HG02571 (cell line): Measurements from ENCODE around the gene CHST14.

Experiments used
- ATAC-seq: cut with Tn5 transposase; IDR thresholded peaks from one replicate; pipeline ENCODE4 v1.9.1; 2021; ENCODE audit warnings: mild to moderate bottlenecking, moderate library complexity; ENCODE audit not compliant: unreplicated experiment

CHST14 gene

GRCh38 chr15:40487816-40488682, 17.3 kb downstream of the CHST14 start:
- ATAC-seq: no peak

GRCh38 chr15:40489274-40490175, 18.7 kb downstream of the CHST14 start:
- ATAC-seq: no peak

DNA sequence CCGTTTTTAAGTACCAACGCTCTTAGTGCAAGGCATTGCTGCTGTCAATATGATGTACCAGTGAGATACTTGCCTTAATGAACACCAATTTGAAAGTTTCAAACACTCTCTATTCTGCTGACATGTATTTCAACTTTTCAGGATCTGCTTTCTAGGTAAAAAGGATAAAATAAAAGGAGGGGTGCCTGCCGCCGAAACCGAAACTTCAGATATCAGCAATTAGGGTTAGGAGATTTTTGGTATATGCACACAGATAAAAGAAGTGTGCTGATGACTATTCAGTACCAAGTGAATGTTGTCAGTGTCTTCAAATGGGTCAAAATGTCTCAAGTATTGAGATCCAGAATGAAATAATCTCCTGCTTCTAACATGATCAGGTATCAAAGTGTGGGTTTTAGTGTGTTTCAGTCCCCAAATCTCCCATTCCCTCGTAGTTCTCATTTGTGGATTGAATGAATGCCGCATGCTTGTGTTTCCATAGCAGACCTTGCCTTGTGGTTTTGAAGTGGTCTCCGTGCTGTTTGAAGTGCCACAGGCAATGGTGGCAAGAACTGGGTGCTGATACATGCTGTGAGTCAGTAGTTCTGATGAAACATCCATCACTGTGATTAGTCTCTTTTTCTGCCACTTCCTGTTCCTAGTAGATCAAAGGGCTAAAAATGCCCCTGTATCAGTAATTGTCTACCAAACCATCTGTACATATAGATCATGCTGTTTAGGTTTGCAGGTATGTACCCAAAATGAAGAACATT, 22.5 kb downstream of the CHST14 start:
- ATAC-seq: no peak

GRCh38 chr15:40495516-40495915, 24.7 kb downstream of the CHST14 start:
- ATAC-seq: no peak

DNA sequence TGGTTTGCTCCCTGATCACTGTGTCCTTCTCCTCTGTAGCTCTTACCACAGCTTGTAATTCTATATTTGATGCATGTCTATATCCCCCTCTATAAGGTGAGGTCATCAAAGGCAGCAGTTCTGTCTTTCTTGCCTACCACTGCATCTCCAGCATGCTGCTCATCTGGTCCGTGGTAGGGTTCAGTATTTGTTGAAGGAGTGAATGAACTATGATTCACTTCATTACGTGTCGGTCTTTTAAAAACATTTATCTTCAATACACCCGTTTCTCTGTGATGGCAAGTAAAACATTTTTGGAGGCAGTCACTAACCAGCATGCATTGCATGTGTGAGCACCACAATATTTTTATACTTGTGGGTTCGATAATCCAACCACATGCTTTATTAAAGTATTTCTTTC, 27.6 kb downstream of the CHST14 start:
- ATAC-seq: no peak

GRCh38 chr15:40498891-40499290, 28.1 kb downstream of the CHST14 start:
- no peak for ATAC-seq

DNA sequence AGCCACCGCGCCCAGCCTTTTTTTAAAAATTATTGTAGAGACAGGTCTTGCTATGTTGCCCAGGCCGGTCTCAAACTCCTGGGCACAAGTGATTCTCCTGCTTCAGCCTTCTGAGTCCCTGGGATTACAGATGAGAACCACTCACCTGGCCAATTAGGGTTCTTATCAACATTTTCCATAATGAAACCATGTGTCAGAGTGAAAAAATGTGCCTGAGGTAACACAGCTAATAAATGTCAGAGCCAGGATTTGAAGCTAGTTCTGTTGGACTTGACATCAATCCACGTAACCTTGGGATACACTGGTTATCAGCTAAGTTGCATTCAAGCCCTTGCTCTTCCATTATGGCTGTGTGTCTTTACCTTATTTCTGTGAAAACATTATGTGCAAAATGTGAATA, 29.1 kb downstream of the CHST14 start:
- ATAC-seq: no peak

- ATAC-seq: no peak
Observed at GRCh38 chr15:40500568-40501330, 30.0 kb downstream of the CHST14 start.

- no peak for ATAC-seq
Observed at GRCh38 chr15:40501487-40501886, 30.7 kb downstream of the CHST14 start.

- ATAC-seq: no peak
Observed at GRCh38 chr15:40506964-40507571, 36.3 kb downstream of the CHST14 start.

- no peak for ATAC-seq
Observed at GRCh38 chr15:40508216-40508615, 37.4 kb downstream of the CHST14 start.

- no peak for ATAC-seq
Observed at GRCh38 chr15:40510201-40510600, 39.4 kb downstream of the CHST14 start.

GRCh38 chr15:40511093-40511471, 40.3 kb downstream of the CHST14 start:
- ATAC-seq: no peak

DNA sequence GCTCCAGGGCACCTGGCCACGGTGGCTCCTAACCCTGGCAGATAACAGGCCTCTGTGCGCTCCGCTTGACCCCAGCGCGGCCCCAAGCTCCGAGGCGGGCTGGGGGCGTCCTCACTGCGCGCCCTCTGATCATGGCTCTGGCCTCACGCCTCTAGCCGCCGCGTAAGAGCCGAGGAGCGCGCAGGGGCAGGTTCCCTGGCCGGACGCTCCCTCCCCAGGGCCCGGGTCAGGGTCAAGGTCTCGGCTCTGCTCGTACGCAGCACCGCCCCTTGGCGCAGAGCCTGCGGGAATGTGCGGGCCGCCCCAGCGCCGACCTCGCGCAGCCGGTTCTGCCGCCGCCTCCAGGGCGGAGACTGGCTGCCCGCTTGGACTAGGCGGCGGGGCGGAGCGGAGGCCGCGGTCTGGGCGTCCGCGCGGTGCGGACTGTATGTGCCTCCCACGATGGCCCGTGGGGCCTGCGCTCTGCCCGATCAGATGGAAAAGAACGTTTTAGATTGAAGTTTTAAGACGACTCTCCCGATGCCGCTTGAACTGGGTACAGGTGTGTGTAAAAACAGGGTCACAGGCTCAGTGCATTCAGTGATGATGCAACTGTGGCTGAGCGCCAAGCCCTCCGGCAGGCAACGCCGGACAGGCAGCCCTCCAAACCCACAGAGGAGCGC, 40.8 kb downstream of the CHST14 start:
- ATAC-seq: no peak

DNA sequence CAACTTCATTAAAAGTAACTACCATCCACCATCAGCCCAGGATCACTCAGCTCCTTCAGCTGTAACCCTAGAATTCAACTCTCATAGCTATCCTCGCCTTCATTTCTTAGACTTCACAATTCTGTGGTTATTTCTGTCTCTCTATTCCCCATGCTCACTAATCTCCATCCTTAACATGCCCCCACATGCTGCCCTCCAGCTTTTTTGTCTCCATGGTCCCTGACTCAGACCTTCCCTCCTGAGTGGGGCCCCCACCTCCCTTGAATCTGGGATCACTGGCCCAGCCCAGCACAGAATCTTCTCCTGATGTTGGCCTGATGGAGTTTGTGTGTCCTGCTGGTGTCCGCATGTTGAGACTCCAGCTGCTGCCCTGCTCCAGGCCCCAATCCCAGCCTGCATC, 41.7 kb downstream of the CHST14 start:
- ATAC-seq: no peak

DNA sequence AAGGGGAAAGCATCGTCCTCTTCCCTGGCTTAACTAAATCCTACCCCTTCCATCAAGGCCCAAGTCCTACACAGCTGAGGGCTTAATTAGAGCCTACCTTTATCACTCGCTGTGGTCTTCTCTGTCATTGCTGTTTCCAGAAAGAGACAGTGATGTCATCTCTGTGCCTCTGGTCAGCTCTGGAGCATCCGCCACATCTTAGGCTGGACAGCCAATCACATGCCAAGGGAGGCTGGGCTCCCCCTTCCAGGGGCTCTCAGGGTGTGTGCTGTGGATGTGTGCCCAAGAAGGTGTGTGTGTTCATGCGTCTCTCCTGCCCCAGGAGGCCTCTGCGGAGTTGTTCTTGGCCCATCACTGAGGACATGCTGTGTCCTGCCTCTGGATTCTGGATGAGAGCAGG, 42.8 kb downstream of the CHST14 start:
- no peak for ATAC-seq

GRCh38 chr15:40516322-40516721, 45.5 kb downstream of the CHST14 start:
- ATAC-seq: no peak
